ENCODE measurements around the gene PRKG1. TPM values are rescaled to one million over a fixed set of nuclear protein-coding genes. Genes with fewer than 3 reads are reported as not detected.
"Not testable (repeated sequence)": the region's sequence is repeated elsewhere in the genome, so short reads cannot be mapped to it uniquely, and the experiment has no call there.

PRKG1 gene
- total RNA-seq, 2 donors from 2014 or later, result 8.1 to 16.6 TPM

- no peak for DNase-seq
- H3K4me3 ChIP-seq, result no peak overlapping the region
- intact Hi-C loops (cut with DNase I), result no loop called here
- H3K27me3 ChIP-seq, result no peaks in the 10 kb centered on the region
- H3K27ac ChIP-seq, result no peak overlapping the region
- no peaks in the 10 kb centered on the region for H3K9me3 ChIP-seq
- no peak for TF ChIP-seq CTCF (IDR thresholded peaks at IDR 0.05)
- no peak overlapping the region for H3K9ac ChIP-seq (ENCODE audit: low read depth in 2 of 2, low read length in 2 of 2)
- no peaks in the 10 kb centered on the region for H3K4me1 ChIP-seq
- no peaks in the 10 kb centered on the region for H3K36me3 ChIP-seq
Measured at GRCh38 chr10:51340366-51340765, 266.1 kb downstream of the PRKG1 start.

- Histone ChIP-seq H3K27me3 (no peaks in the 10 kb centered on the region), H3K36me3 (no peaks in the 10 kb centered on the region)
- no peak for TF ChIP-seq CTCF (IDR thresholded peaks at IDR 0.05)
Measured at GRCh38 chr10:51340845-51341610, 266.7 kb downstream of the PRKG1 start.

GRCh38 chr10:51341745-51342144 lies 267.5 kb downstream of the PRKG1 start:
- H3K4me1 ChIP-seq; H3K4me3 ChIP-seq; H3K27me3 ChIP-seq; H3K36me3 ChIP-seq; intact Hi-C loops (cut with DNase I); H3K27ac ChIP-seq; H3K9me3 ChIP-seq; H3K9ac ChIP-seq (ENCODE audit: low read depth in 2 of 2, low read length in 2 of 2); DNase-seq: not testable (repeated sequence)

More at GRCh38 chr10:51340845-51341610, 266.7 kb downstream of the PRKG1 start:
- Histone ChIP-seq H3K9me3 (no peaks in the 10 kb centered on the region), H3K4me3 (no peak overlapping the region), H3K4me1 (no peaks in the 10 kb centered on the region), H3K9ac (ENCODE audit: low read depth in 2 of 2, low read length in 2 of 2) (no peak overlapping the region), H3K27ac (no peak overlapping the region)
- DNase-seq, result peak; percentile 26
- intact Hi-C loops (cut with DNase I), result no loop called here

- Histone ChIP-seq H3K9ac (ENCODE audit: low read depth in 2 of 2, low read length in 2 of 2) (no peak overlapping the region), H3K27me3 (no peaks in the 10 kb centered on the region), H3K36me3 (no peaks in the 10 kb centered on the region), H3K27ac (no peak overlapping the region), H3K9me3 (no peaks in the 10 kb centered on the region), H3K4me1 (no peaks in the 10 kb centered on the region), H3K4me3 (no peak overlapping the region)
- no peak for DNase-seq
- no peak for TF ChIP-seq CTCF (IDR thresholded peaks at IDR 0.05)
- intact Hi-C loops (cut with DNase I), result no loop called here
Measured at GRCh38 chr10:51342381-51342780, 268.1 kb downstream of the PRKG1 start.

- Histone ChIP-seq H3K27ac (no peak overlapping the region), H3K36me3 (no peaks in the 10 kb centered on the region), H3K9ac (ENCODE audit: low read depth in 2 of 2, low read length in 2 of 2) (no peak overlapping the region), H3K4me3 (no peak overlapping the region), H3K27me3 (no peaks in the 10 kb centered on the region), H3K4me1 (no peaks in the 10 kb centered on the region), H3K9me3 (no peaks in the 10 kb centered on the region)
- intact Hi-C loops (cut with DNase I), result no loop called here
- DNase-seq, result no peak
- no peak for TF ChIP-seq CTCF (IDR thresholded peaks at IDR 0.05)
Measured at GRCh38 chr10:51343391-51343790, 269.1 kb downstream of the PRKG1 start.

- TF ChIP-seq CTCF (IDR thresholded peaks at IDR 0.05), result no peak
- DNase-seq, result no peak
- Histone ChIP-seq H3K36me3 (no peaks in the 10 kb centered on the region), H3K27ac (no peak overlapping the region), H3K9me3 (no peaks in the 10 kb centered on the region), H3K4me1 (no peaks in the 10 kb centered on the region), H3K4me3 (no peak overlapping the region), H3K27me3 (no peaks in the 10 kb centered on the region), H3K9ac (ENCODE audit: low read depth in 2 of 2, low read length in 2 of 2) (no peak overlapping the region)
- intact Hi-C loops (cut with DNase I), result no loop called here
Measured at GRCh38 chr10:51344371-51344770, 270.1 kb downstream of the PRKG1 start.

Measured in colonic mucosa (tissue), 4 donors.